Peyer's patch (tissue), 4 donors: ENCODE results near the gene LRTM1.

Experiments used
- CTCF ChIP-seq, 6 experiments: fragments of 450-650 bp in 4 of 6; fragments of 200-600 bp in 2 of 6; sonication (generic) in 1 of 6; IDR thresholded peaks; one replicate each; pipeline ENCODE4 v1.5.1; 2017 to 2019; ENCODE audit warnings: antibody characterized with exemption in 6 of 6, mild to moderate bottlenecking in 3 of 6, moderate library complexity in 1 of 6
- POLR2A ChIP-seq, 2 donors: fragments of 450-650 bp; IDR thresholded peaks; one replicate each; pipeline ENCODE4 v1.5.1; 2017; ENCODE audit warnings: antibody characterized with exemption in 2 of 2, mild to moderate bottlenecking in 2 of 2, moderate library complexity in 2 of 2

GRCh38 chr3:54891540-54891897, 36.3 kb downstream of the LRTM1 start:
- TF ChIP-seq CTCF (IDR thresholded peaks at IDR 0.05) (peak in 3 of 6 experiments; percentile 54 to 57 (median 54)), POLR2A (IDR thresholded peaks at IDR 0.05) (no peak)
